ENCODE measurements around the gene C1QTNF8.

The C1QTNF8 gene

DNA sequence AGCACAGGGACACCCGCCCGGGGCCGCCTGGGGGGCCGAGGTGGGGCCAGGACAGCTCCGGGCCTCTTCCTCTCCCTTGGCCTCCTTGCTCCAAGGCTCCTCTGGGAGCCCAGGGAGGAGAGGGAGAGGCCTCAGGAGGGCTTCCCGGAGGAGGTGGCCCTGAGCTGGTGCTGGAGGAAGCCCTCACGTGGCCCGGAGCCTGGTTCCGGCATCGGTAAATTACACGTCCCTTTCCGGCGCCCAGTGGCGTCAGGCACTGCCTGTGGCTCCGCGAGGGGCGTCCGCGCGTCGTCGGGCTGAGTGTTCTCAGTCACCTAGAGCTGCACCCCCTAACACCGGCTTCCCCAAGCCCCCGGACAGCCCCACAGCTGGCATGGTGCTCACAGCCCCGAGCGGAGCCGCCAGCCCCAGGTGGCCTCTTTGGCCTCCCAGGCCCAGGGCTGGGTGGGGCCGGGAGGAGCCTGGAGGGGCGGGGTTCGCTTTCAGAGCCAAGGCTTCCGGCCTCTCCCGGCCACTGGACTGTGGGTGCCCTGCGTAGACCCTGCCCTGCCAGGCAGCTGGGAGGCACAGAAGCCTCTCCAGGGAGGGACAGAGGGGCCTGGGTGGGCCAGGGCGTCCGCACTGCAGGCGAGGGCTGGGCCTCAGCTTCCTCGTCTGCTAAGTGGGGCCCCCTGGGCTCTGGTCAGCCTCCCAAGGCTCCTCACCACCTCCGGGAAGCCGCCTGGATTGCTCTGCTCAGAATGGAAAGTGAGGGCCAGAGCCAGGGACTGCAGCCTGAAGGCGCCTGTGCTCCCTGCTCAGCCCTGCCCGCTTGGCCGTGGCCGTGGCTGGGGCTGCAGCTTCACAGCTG lies 51.4 kb downstream of the C1QTNF8 start:
- Histone ChIP-seq H3K9ac (no peak overlapping the region), H3K27ac (no peak overlapping the region), H3K4me2 (no peak overlapping the region)

DNA sequence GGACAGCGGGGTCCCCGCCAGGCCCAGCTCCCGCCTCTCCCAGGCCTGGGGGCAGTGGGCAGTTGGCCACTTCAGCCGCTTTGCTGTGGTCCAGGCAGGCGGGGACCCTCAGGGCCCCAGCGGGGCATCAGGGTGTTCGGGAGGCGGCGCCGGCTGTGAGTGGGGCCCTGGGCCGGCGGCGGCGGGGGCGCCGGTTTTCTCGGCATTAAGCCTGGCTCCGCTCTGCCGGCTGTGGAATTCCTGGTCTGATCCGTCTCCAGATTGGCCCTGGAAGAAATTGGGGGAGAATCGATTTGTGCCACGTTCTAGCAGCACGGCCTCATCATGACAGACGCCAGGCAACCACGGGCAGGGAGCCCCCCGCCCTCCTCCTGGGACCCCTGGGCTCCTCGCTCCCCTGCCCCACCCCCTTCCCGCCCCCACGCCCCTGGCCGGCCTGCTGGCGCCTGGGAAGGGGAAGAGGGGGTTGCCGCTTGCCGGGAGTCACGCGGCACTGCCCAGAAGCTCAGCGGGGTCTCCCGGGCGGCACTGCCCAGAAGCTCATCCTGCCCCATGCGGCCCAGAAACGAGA lies 52.1 kb downstream of the C1QTNF8 start:
- H3K36me3 ChIP-seq, result no peaks in the 10 kb centered on the region
- no peak for TF ChIP-seq Cebpa-rat (IDR thresholded peaks at IDR 0.05)
- no peak overlapping the region for H3K4me3 ChIP-seq
- no peak overlapping the region for H3K9ac ChIP-seq
- peaks cover 4% of the 10 kb centered on the region; the same call in 1 of the 2 replicates for H3K9me3 ChIP-seq
- H3K4me1 ChIP-seq, result peaks cover 31% of the 10 kb centered on the region
- H4K20me1 ChIP-seq, result peaks cover 20% of the 10 kb centered on the region; the same call in 1 of the 2 replicates
- no peak overlapping the region for H3K27ac ChIP-seq
- H3K27me3 ChIP-seq, result peaks cover 24% of the 10 kb centered on the region
- no peak overlapping the region for H3K4me2 ChIP-seq

More for the DNA sequence above, 51.4 kb downstream of the C1QTNF8 start:
- Histone ChIP-seq H3K4me3 (no peak overlapping the region), H3K9me3 (peaks cover 4% of the 10 kb centered on the region; the same call in 1 of the 2 replicates), H4K20me1 (peaks cover 19% of the 10 kb centered on the region; the same call in 1 of the 2 replicates), H3K27me3 (peaks cover 17% of the 10 kb centered on the region; the same call in 1 of the 2 replicates), H3K36me3 (no peaks in the 10 kb centered on the region), H3K4me1 (peaks cover 38% of the 10 kb centered on the region)
- TF ChIP-seq Cebpa-rat (IDR thresholded peaks at IDR 0.05), result no peak

DNA sequence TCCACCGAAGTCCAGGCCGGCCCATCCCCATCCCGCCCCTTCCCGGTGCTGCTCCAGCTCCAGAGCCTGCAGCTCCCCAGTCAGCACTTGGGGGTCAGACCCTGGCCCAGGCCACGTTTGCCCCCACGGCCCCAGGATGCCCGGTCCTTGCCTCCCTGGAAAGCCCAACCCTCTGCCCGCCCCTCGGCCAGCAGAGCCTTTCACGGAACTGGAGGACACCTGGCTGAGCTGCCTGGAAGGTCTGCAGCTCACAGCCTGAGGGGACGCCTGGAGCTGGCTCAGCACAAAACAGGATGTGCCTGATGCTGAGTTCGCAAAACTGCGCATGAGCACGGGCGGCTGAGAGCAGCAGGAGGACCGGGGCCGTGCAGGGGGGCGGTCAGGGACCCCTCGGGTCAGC lies 53.2 kb downstream of the C1QTNF8 start:
- Histone ChIP-seq H4K20me1 (peaks cover 27% of the 10 kb centered on the region; the same call in 1 of the 2 replicates), H3K4me2 (no peak overlapping the region), H3K27me3 (peaks cover 35% of the 10 kb centered on the region), H3K4me1 (peaks cover 27% of the 10 kb centered on the region), H3K9ac (no peak overlapping the region), H3K27ac (no peak overlapping the region), H3K36me3 (no peaks in the 10 kb centered on the region), H3K4me3 (no peak overlapping the region), H3K9me3 (peaks cover 4% of the 10 kb centered on the region; the same call in 1 of the 2 replicates)
- no peak for TF ChIP-seq Cebpa-rat (IDR thresholded peaks at IDR 0.05)

DNA sequence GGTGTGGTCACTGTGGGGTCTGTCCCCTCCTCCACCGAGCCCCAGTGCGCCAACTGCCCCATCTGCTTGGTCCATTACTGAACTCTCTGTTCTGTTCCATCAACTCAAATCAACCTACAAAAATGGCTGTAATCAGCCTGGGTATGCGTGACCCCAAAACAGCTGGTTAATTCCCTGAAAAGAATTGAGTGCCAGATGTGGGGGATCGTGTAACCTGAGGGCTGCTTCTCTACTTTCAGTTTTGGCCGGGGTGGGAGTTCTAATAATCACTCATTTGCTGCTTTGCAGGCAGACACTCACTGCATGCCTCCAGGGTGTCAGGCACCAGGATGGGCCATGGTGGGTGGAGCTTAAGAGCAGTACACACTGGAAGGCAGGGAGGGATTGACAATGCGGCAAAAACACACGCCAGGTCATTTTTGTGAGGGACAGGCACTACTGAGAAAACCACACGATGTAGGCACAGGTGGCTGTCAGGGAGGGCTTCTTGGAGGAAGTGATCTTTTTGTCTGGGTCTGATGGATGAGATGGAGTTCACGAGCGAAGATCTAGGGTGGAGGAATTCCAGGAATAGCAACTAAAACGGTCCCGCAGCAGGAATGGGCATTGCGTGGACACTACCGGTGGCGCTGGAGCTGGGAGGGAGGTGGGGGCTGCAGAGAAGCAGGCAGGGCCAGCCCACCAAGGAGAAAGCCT lies 53.8 kb downstream of the C1QTNF8 start:
- Histone ChIP-seq H3K9ac (no peak overlapping the region), H3K27me3 (peaks cover 34% of the 10 kb centered on the region), H3K36me3 (no peaks in the 10 kb centered on the region), H3K4me1 (peaks cover 27% of the 10 kb centered on the region), H3K9me3 (peaks cover 4% of the 10 kb centered on the region; the same call in 1 of the 2 replicates), H3K4me3 (no peak overlapping the region), H4K20me1 (peaks cover 25% of the 10 kb centered on the region; the same call in 1 of the 2 replicates), H3K4me2 (no peak overlapping the region), H3K27ac (no peak overlapping the region)
- TF ChIP-seq Cebpa-rat (IDR thresholded peaks at IDR 0.05), result no peak

DNA sequence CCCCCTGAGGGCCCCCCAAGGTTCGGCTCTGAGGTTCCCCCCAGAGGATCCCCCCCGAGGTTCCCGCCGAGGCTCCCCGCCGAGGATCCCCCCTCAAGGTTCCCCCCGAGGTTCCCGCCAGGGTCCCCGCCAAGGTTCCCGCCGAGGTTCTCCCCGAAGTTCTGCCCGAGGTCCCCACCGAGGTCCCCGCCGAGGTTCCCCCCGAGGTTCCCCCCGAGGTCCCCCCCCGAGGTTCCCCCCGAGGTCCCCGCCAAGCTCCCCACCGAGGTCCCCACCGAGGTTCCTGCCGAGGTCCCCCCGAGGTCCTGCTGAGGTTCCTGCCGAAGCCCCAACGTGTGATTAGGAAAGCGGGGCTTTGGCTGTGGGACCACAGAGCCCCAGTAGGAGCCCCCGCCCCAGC lies 55.7 kb downstream of the C1QTNF8 start:
- no peak overlapping the region for H3K9ac ChIP-seq
- peaks cover 4% of the 10 kb centered on the region; the same call in 1 of the 2 replicates for H3K9me3 ChIP-seq
- peaks cover 28% of the 10 kb centered on the region for H3K4me1 ChIP-seq
- H3K4me3 ChIP-seq, result no peak overlapping the region
- H3K36me3 ChIP-seq, result no peaks in the 10 kb centered on the region
- no peak overlapping the region for H3K27ac ChIP-seq
- peaks cover 43% of the 10 kb centered on the region for H3K27me3 ChIP-seq
- peaks cover 39% of the 10 kb centered on the region for H4K20me1 ChIP-seq
- H3K4me2 ChIP-seq, result no peak overlapping the region
- no peak for TF ChIP-seq Cebpa-rat (IDR thresholded peaks at IDR 0.05)

DNA sequence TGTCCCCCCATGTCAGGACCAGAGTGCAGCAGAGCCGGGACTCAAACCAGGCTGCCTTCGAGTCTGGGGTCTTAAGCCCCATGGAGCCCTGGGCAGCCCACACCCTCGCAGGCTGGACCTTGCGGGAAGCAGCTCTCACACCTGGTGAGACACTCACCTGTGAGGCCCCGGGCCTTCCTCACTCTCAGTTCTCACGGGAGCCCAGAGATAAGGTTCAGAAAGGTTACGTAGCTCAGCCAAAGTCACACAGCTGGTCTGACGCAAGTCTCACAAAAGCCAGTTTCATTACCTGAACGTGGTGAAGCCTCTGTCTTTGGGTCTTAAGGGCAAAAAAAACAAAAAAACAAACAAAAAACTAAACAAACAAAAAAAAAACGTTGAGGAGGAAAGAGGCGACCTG lies 56.3 kb downstream of the C1QTNF8 start:
- TF ChIP-seq Cebpa-rat (IDR thresholded peaks at IDR 0.05), result no peak
- Histone ChIP-seq H3K4me1 (peaks cover 28% of the 10 kb centered on the region), H4K20me1 (peaks cover 39% of the 10 kb centered on the region), H3K4me2 (no peak overlapping the region), H3K27ac (no peak overlapping the region), H3K9me3 (peaks cover 4% of the 10 kb centered on the region; the same call in 1 of the 2 replicates), H3K4me3 (no peak overlapping the region), H3K36me3 (no peaks in the 10 kb centered on the region), H3K9ac (no peak overlapping the region), H3K27me3 (peaks cover 49% of the 10 kb centered on the region)

DNA sequence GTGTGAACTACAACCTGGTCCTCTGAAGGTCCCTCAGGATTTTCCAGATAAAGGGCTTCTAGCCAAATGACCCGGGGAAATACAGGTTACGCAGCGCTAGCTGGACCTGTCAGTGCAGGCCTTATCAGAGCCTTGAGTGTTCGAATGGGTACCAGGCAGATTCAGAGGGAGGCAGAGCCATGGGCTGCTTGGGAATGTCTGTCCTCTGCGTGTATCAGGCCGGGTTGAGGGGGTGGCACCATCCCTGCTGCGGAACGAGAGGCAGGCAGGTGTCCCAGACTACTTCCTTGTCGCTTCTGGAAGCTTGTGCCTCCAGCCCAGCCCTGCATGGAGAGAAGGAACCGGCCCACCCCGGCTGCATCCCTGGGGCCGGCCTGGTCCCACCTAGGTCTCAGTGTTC lies 57.1 kb downstream of the C1QTNF8 start:
- peaks cover 51% of the 10 kb centered on the region for H3K27me3 ChIP-seq
- H3K9me3 ChIP-seq, result peaks cover 5% of the 10 kb centered on the region
- TF ChIP-seq Cebpa-rat (IDR thresholded peaks at IDR 0.05), result no peak
- H4K20me1 ChIP-seq, result peaks cover 39% of the 10 kb centered on the region
- no peak overlapping the region for H3K4me3 ChIP-seq
- no peak overlapping the region for H3K27ac ChIP-seq
- H3K4me2 ChIP-seq, result no peak overlapping the region
- no peaks in the 10 kb centered on the region for H3K36me3 ChIP-seq
- no peak overlapping the region for H3K9ac ChIP-seq
- H3K4me1 ChIP-seq, result peaks cover 28% of the 10 kb centered on the region

Measured in BLaER1 (cell line).